Melanocyte of skin (primary cell): Measurements from ENCODE around the gene RPS29. TPM values are rescaled to one million over a fixed set of nuclear protein-coding genes. Genes with fewer than 3 reads are reported as not detected.

Source experiments
- small RNA-seq, 2 donors: library from RNA; depleted of rRNA; stranded (forward); fragments of <200 nt; gene quantifications; one replicate each; pipeline ENCODE3, GENCODE V24; 2012
- total RNA-seq, 2 donors: library from RNA; depleted of rRNA; stranded (reverse); fragments of >200 nt; gene quantifications; 2 replicates each; pipeline ENCODE4 v1.2.3, GENCODE V29; 2012

The RPS29 gene
- total RNA-seq: 1,000 to 10,000 TPM; 2,035 to 2,363 TPM

GRCh38 chr14:49585803-49586672 lies at the start of gene RPS29:
Gene RPS29 (minus strand): TSS chr14:49586380. CDS start chr14:49586346, 34 bp downstream.

DNA sequence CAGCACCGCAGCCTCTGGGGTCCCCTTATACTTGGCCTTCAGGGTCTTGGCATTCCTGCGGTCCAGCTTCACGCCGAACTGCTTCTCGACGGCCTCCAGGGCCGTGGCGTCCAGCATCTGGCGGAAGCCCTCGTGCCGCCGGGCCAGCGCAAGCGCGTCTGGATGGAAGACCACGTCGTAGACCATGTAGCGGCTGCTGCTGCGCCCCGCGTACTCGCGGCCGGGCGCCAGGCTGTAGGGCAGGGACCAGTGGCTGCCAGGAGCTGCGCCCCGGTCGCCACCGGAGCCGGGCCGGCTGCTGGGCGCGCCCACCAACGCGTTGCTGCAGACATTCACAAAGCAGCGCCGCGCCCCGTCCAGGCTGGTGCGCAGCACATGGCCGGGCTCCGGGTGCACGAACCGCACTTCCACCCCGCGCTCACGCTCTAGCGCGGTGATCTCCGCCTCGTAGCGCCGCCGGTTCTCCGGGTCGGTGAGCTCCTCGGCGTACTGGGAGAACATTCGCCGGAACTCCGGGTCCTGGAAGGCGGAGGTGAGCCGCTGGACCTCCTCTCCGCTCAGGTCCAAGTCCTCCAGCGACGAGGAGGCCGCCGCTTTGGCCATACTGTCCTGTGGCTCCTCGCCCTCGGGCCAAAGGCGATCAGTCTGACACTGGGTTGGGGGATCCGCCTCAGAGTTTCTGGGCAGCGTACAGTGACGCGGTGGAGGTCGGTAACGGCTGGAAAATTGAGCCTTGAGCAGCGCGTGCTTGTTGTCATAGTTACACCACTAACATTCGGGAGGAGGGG lies 48.6 kb upstream of the RPS29 start, which contains the start of gene DNAAF2:
Gene DNAAF2 (minus strand): TSS at position 698 of the 788 bp plus-strand sequence. CDS start 95 bp downstream, at position 603.

GRCh38 chr14:49620182-49621113 lies 34.3 kb upstream of the RPS29 start, which contains the start of the genes MGAT2 and RPL36AL:
Gene MGAT2 (plus strand): TSS chr14:49620799. CDS start chr14:49621269, 470 bp downstream.
Gene RPL36AL (minus strand): TSS chr14:49620626. CDS start chr14:49619104, 1,522 bp downstream.

GRCh38 chr14:49598485-49599300 lies 12.5 kb upstream of the RPS29 start, which contains the start of gene LRR1:
Gene LRR1 (plus strand): TSS chr14:49598940. CDS start chr14:49599021, 81 bp downstream.

Small RNA genes within 50 kb of the gene (small RNA-seq; reads per million reads assigned to genes)
- gene AL139099.3: 0 reads per million in 2 donors
- gene AL139099.4: 0 reads per million in 2 donors
- 0 reads per million in 2 donors for gene RF00019
- gene RNA5SP384: 0 reads per million in 2 donors

Other genes starting within 250 kb of the RPS29 start
- 10 to 100 TPM; 21.0 to 42.0 TPM for gene LRR1, start 12.6 kb upstream of the RPS29 start, total RNA-seq
- 100 to 1,000 TPM; 156 to 240 TPM for gene RPL36AL, start 34.2 kb upstream of the RPS29 start, total RNA-seq
- 10 to 100 TPM; 45.4 to 46.0 TPM for gene MGAT2, start 34.4 kb upstream of the RPS29 start, total RNA-seq
- gene DNAAF2, start 48.9 kb upstream of the RPS29 start, total RNA-seq: 10 to 100 TPM in 1 of 2 donors, 1 to 10 TPM in 1; 7.2 to 10.3 TPM
- gene POLE2, start 101.8 kb upstream of the RPS29 start, total RNA-seq: 10 to 100 TPM in 1 of 2 donors, 1 to 10 TPM in 1; 9.3 to 28.6 TPM
- 1 to 10 TPM; 3.0 to 3.4 TPM for gene KLHDC1, start 106.7 kb upstream of the RPS29 start, total RNA-seq
- 10 to 100 TPM; 37.3 to 41.6 TPM for gene KLHDC2, start 181.8 kb upstream of the RPS29 start, total RNA-seq